ENCODE data around the gene TMEM106C.

The TMEM106C gene, protein sequence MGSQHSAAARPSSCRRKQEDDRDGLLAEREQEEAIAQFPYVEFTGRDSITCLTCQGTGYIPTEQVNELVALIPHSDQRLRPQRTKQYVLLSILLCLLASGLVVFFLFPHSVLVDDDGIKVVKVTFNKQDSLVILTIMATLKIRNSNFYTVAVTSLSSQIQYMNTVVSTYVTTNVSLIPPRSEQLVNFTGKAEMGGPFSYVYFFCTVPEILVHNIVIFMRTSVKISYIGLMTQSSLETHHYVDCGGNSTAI

DNA sequence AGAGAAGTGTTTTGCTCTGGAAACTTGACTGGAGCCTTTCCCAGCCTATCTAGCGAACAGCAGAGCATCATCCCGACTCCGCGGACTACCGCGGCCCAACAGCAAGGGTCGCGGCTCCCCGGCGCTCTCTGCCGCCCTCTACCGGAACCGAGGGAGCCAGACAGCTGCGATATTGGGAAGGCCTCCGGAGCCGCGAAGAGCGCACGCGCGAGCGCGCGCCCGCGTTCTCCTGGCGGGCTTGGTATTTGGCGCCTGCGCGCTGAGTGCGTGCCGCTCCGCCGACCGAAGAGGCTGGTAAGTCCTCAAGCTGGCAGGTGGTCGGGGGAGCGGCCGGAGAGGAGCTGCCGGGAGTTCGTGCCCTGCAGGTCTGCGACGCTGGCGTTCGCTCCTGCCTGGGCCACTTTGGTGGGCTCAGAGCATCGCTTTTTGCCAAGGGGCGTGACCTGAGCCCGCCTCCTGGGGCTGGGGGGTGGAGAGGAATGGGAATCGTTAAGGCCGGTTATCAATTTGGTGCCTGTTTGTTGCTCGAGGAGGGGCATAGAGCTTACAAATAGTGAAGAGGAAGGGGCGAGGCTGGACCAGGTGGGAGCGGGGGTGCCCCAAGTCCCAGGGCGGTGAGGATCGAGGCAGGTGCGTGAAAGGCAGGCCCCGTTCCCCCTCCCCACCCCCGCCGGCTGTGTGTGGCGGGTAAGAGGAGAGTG lies at the start of gene TMEM106C:
Gene TMEM106C (plus strand): TSS at position 257 of the 701 bp plus-strand sequence. CDS start 641 bp downstream, outside the sequence.
- DNase-seq, result peak; percentile 93

GRCh38 chr12:47920913-47921312 lies 42.5 kb upstream of the TMEM106C start:
- DNase-seq, result no peak

DNA sequence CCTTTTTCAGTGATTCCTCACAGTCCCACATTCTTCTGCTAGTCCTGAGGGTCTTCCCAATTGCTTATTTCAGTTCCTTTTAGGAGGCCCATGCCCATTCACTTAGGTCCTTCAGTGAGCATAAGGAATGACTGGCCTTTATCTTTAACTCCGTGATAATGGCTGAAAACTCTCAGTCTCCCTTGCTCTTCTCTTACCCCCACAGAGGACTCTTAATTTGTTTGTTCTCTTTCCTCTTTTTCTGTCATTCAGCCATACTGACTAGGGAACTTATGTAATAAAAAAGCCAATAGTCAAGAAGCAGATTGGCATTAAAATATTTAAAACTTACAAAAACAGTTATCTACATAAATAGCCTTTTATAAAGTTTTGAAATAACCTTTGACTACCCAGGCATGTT lies 41.5 kb upstream of the TMEM106C start:
- DNase-seq, result no peak

DNA sequence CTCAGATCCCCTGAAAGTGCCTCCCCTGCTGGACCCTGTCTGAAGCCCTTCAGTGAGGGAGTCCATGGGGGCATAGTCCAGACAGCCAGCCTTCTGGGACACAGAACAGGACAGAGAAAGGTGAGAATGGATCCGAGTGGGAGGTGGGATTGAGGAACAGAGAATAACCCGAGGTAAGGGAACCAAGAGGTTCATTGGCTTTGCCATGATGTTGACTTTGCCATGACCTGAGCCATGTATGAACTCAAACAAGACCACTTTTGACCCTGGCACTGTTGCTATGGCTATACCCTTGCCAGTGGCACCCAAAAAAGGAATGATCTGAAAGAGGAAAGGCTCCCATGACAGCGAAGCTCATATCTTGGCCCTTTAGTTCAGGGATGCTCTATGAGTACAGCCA lies 36.0 kb upstream of the TMEM106C start:
- DNase-seq, result no peak

DNA sequence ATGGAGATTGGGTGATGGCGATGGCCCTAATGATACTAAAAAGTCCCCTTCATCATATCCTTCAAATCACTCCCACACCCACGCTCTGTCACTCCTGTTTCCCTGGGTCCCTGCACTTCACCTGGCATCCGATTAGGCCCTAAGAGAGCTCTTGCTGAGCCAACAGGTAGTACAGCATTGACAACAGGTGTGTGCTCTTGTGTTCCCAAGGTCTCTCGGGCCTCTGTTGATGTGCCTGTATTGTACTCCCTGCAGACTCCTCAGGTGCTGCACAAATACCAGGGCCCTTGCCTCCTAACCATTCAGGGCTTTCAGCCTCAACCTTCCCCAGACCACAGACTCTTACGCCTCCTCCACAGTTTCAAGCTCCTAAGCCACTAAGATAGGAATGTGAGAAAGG lies 32.8 kb upstream of the TMEM106C start:
- no peak for DNase-seq

DNA sequence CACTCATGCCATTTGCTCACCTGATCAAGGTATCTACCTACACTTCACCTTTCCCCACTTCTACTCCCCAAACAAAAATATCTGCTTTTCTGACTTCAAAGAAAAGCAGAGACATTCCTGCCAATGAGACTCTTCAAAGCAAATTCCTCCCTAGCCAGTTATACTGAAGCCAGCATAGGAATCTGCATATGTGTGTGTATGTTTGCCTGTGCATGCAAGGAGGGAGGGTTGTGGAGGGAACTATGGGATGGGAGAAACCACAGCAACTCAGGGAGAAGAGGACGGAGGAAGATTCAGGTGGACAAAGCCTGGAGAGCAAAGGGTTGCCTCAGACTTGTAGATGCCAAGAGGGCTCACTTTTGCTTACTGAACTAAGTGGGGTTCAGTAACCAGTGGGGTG lies 32.2 kb upstream of the TMEM106C start:
- DNase-seq, result no peak

- no peak for DNase-seq
Measured at GRCh38 chr12:47935184-47935583, 28.2 kb upstream of the TMEM106C start.

DNA sequence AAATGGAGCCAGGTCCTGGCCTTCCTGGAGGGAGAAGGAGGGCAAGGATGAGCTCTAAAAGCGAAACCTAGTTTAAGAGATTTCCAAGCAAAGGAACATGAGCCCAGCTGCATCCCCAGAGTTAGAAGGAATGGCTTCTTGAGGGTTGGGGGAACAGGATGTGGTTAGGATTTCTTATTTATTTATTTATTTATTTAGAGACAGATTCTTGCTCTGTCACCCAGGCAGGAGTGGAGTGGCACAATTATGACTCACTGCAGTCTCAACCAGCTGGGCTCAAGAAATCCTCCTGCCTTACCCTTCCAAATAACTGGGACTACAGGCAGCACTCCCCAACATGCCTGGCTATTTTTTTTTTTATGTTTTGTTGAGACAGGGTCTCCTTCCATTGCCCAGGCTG lies 25.3 kb upstream of the TMEM106C start:
- DNase-seq, result no peak

DNA sequence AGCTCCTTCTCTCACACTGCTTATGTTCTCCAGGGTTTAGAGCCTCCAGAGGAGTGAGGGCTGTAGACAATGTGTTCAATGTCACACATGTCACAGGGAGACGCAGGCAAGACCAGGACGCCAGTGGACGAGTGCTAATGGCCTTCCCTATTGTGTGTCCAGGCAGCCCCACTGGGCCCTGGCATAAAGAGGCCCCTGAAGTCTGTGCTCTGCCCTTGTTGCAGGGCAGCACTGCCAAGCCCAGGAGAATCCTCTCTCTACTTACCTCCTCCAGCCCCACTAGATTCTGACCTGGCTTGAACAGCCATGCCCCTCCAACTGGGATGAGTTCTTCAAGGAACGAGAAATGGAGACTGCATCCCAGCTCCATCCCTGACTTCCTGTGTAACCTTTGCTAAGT lies 24.8 kb upstream of the TMEM106C start:
- no peak for DNase-seq

DNA sequence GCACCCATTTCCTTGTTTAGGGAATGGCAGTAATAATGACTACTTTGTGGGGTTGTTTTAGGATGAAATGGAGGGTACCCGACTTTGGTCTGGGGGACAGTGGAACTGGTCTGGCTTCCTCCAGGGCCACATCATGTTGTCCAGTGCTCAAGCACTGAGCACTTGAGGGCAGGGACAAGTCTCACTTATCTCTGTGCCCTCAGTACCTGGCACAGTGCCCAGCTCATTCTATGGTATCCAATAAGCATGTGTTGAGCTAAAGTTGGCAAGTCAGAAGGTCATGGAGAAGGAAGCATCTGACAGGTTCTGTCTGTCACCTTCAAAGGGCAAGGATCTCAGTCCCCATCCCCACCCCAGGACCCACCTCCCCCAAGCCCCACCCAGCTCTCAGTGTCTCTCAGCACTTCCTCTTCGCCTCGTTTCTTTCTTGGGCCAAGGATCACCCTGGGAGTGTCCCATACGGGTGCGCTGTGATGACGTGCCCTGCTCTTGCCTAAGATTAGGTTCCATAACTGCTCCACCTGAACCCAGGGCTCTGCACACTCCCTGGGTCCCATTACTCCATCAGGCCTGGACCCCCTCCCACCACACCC lies 24.3 kb upstream of the TMEM106C start:
- DNase-seq, result no peak

DNA sequence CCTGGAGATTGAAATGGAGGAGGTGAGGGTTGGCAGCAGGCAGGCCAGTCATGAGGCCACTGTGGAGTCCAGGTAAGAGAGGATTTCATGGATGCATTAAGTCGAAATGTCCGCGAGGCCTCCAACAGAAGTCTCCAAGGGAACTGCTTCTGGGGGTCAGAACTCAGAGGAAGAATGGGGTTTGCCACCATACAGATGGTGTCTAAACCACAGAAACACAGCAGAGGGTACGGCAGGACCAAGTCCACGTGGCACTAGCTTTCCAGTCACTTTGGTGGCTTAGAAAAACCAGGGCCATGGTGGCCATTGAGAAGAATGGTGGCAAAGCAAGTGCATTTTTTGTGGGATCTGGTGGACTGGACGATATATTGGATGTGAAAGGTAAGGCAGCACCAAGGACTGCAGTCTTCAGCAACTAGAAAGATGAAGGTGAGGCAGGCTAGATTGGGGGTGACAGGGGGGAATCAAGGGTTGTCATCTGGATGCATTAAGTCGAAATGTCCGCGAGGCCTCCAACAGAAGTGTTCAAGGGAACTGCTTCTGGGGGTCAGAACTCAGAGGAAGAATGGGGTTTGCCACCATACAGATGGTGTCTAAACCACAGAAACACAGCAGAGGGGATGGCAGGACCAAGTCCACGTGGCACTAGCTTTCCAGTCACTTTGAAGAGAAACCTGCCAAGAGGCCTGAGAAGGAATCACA lies 22.5 kb upstream of the TMEM106C start:
- no peak for DNase-seq

GRCh38 chr12:47941475-47941780 lies 22.0 kb upstream of the TMEM106C start:
- DNase-seq, result no peak

GRCh38 chr12:47941871-47942613 lies 21.4 kb upstream of the TMEM106C start:
- peak; percentile 55 for DNase-seq

DNA sequence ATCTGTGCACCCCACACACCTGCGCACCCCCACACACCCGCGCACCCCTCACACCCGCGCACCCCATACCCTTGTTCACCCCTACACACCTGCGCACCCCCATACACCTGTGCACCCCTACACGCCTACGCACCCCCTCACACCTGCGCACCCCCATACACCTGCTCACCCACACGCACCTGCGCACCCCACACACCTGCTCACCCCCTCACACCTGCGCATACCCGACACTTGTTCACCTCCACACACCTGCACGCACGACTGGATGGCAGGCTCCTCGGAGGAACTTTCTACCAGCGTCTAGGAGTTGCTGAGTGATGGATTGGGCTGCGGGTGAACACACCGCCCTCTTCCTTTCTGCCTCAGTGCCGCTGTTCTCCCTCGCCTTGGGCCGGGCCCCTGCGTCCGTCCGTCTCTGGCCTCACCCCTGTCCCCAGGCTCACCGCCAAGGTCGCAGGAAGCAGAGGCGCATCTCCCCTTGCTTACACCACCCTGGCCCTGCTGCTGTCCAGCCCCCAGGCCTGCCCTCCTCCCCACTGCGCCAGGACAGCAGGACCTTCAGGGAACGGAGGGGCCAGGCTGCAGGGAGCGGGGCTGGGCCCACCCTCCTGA lies 20.7 kb upstream of the TMEM106C start:
- DNase-seq, result no peak

DNA sequence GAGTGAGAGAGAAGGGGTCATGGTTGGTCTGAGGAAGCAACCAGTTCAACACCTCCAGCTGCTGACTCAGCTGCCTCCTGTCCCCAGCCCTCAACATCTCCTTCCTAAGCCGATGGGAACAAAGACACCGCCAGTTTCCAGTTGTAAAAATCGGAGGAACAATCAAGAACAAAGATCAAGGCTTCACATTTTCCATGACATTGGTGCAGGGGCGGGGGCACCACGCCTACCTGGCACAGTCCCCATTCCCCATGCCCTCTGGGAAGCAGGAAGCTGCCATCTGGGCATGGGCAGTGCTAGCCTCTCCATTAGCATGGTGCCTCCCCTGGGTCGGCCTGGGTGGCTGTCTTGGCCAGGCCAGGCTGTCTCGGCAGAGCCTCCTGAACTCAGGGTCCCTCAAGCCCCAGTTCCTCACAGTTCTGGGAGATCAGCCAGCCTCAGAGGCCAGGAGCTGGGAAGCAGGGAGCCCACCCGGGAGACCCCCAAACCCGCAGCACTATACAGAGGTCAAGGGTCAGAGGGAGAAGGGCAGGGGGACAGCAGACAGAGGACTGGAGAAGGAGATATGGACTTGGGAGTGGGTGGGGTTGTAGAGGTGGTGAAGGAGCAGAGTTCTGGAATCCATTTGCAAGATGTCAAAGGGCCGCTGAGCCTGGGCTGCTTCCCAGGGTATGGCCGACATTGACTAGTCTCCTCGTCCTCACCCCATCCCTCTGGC lies 19.6 kb upstream of the TMEM106C start:
- DNase-seq, result no peak

DNA sequence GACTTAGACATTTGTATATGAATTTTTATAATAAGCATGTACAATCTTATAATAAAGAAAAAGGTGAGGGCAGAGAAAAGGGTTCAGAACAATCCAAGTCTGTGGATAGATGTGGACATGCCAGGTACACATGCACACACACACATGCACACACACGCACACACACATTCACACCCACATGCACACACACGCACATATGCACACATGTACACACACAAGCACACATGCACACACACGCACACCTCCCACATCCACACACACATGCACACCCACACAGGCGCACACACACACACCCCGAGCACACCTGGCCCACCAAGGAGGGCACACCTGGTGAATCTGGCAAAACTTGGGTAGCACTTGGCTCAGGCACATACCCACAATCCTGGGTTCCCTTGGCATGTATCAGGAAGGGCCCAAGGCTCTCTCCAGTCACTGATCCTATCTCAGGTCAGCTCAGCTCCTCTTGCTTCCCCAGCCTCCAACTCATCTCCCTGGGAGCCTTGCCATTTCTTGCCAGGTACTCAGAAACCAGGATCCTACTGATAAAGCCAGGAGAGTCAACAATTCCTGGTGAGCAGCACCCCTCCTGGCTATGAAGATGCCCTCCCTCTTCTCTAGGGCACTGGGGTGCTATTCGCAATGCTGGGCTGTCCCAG lies 18.6 kb upstream of the TMEM106C start:
- no peak for DNase-seq

DNA sequence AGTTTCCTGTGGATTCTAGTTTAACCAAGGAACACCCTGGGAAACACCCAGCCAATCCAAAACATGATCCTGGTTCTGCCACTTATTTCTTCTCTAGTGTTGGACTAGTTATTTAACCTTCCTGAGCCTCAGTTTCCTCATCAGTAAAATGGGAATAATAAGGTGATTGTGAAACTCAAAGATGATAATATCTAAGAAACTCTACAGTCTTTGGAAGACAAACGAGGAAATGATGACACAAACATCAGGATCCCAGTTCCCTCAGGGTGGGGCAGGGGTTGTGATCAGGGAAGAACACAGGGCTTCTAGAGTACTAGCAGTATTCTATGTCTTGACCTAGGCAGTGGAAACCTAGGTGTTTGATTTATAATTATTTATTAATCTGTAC lies 18.1 kb upstream of the TMEM106C start:
- no peak for DNase-seq

GRCh38 chr12:47946413-47947323 lies 16.7 kb upstream of the TMEM106C start:
- DNase-seq, result no peak

DNA sequence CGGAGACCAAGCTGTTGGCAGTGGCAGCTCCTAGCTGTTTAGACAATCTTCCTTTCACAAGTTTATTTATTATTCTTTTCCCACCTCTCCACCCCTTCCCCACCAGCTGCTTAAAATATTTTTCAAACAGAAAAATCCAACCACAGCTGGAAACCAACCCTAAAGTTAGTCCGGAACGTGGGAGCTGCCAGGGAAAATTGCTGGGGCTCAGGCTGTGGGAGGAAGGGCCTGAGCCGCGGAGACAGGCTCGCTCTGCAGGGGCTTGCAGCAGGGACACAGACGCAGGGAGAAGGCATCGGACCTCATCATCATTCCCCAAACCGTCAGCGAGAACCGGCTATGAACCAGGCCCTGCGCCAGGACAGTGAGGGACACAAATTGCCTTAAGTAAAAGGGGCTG lies 16.1 kb upstream of the TMEM106C start:
- no peak for DNase-seq

Measured in activated T-cell treated with anti-CD3 and anti-CD28 coated beads, Interleukin-2, amount 50 U/mL, for 1 hour (primary cell).